GM21619 (cell line): Measurements from ENCODE around the gene EPHA2.

Experiments used
- ATAC-seq: cut with Tn5 transposase; IDR thresholded peaks from one replicate; pipeline ENCODE4 v1.9.1; 2021; ENCODE audit not compliant: unreplicated experiment

The EPHA2 gene

GRCh38 chr1:16184557-16185303 lies 28.9 kb upstream of the EPHA2 start:
- no peak for ATAC-seq

GRCh38 chr1:16183765-16184556 lies 28.1 kb upstream of the EPHA2 start:
- no peak for ATAC-seq

- ATAC-seq, result no peak
Observed at GRCh38 chr1:16183179-16183578, 27.3 kb upstream of the EPHA2 start.

GRCh38 chr1:16181887-16182719 lies 26.2 kb upstream of the EPHA2 start:
- ATAC-seq, result no peak

- no peak for ATAC-seq
Observed at GRCh38 chr1:16180291-16180824, 24.5 kb upstream of the EPHA2 start.

- ATAC-seq, result no peak
Observed at GRCh38 chr1:16178596-16179497, 23.0 kb upstream of the EPHA2 start.

- ATAC-seq, result no peak
Observed at GRCh38 chr1:16177306-16177705, 21.4 kb upstream of the EPHA2 start.

- ATAC-seq, result no peak
Observed at GRCh38 chr1:16176653-16177052, 20.8 kb upstream of the EPHA2 start.

- ATAC-seq, result no peak
Observed at GRCh38 chr1:16175610-16176553, 20.0 kb upstream of the EPHA2 start.

- no peak for ATAC-seq
Observed at GRCh38 chr1:16174886-16175598, 19.2 kb upstream of the EPHA2 start.

- no peak for ATAC-seq
Observed at GRCh38 chr1:16174261-16174868, 18.5 kb upstream of the EPHA2 start.

GRCh38 chr1:16173447-16174260 lies 17.8 kb upstream of the EPHA2 start:
- ATAC-seq, result no peak

- ATAC-seq, result no peak
Observed at GRCh38 chr1:16172964-16173446, 17.1 kb upstream of the EPHA2 start.

- no peak for ATAC-seq
Observed at GRCh38 chr1:16172218-16172830, 16.5 kb upstream of the EPHA2 start.

GRCh38 chr1:16171314-16172151 lies 15.7 kb upstream of the EPHA2 start:
- ATAC-seq, result no peak

GRCh38 chr1:16170283-16170673 lies 14.4 kb upstream of the EPHA2 start:
- no peak for ATAC-seq
